NCI-H1092 treated with DMSO at 0.1 percent for 48 hours (cell line): ENCODE results near the gene PPP2R5C.

Experiments
- DNase-seq: peaks from one replicate; lab custom pipeline; 2025; lab: John Stamatoyannopoulos, UW

The PPP2R5C gene

GRCh38 chr14:101917413-101918017 lies 156.0 kb downstream of the PPP2R5C start:
- no peak for DNase-seq

GRCh38 chr14:101918065-101918989 lies 156.8 kb downstream of the PPP2R5C start:
- no peak for DNase-seq

- no peak for DNase-seq
These were observed 158.8 kb downstream of the PPP2R5C start for GRCh38 chr14:101920271-101920670.

- no peak for DNase-seq
These were observed 161.4 kb downstream of the PPP2R5C start for GRCh38 chr14:101922866-101923265.

- no peak for DNase-seq
These were observed 163.6 kb downstream of the PPP2R5C start for GRCh38 chr14:101925152-101925551.

- DNase-seq: no peak
These were observed 164.6 kb downstream of the PPP2R5C start for GRCh38 chr14:101926085-101926484.

- no peak for DNase-seq
These were observed 165.1 kb downstream of the PPP2R5C start for GRCh38 chr14:101926620-101927019.

GRCh38 chr14:101927859-101928258 lies 166.3 kb downstream of the PPP2R5C start:
- no peak for DNase-seq

- DNase-seq: no peak
These were observed 166.9 kb downstream of the PPP2R5C start for GRCh38 chr14:101928415-101928841.

- DNase-seq: no peak
These were observed 167.6 kb downstream of the PPP2R5C start for GRCh38 chr14:101929096-101929495.

GRCh38 chr14:101929946-101930345 lies 168.4 kb downstream of the PPP2R5C start:
- no peak for DNase-seq

GRCh38 chr14:101932673-101933072 lies 171.2 kb downstream of the PPP2R5C start:
- peak; percentile 7 for DNase-seq

- DNase-seq: no peak
These were observed 171.7 kb downstream of the PPP2R5C start for GRCh38 chr14:101933209-101933608.

- DNase-seq: no peak
These were observed 173.2 kb downstream of the PPP2R5C start for GRCh38 chr14:101934601-101935150.

GRCh38 chr14:101937926-101938767 lies 176.6 kb downstream of the PPP2R5C start:
- no peak for DNase-seq

GRCh38 chr14:101939646-101940170 lies 178.2 kb downstream of the PPP2R5C start:
- no peak for DNase-seq

- no peak for DNase-seq
These were observed 182.9 kb downstream of the PPP2R5C start for GRCh38 chr14:101944451-101944850.

- DNase-seq: no peak
These were observed 183.7 kb downstream of the PPP2R5C start for GRCh38 chr14:101945171-101945570.

- peak; percentile 45 for DNase-seq
These were observed 186.0 kb downstream of the PPP2R5C start for GRCh38 chr14:101947577-101947903.

GRCh38 chr14:101947904-101948665 lies 186.6 kb downstream of the PPP2R5C start:
- peak; percentile 99 for DNase-seq

GRCh38 chr14:101948666-101949216 lies 187.2 kb downstream of the PPP2R5C start:
- DNase-seq: no peak
